Activated CD4-positive, CD25-positive, alpha-beta regulatory T cell treated with anti-CD3 and anti-CD28 coated beads, Interleukin-2, amount 50 U/mL, for 24 hours (primary cell): Measurements from ENCODE around the gene ANO2.
"Not testable (repeated sequence)": the region's sequence is repeated elsewhere in the genome, so short reads cannot be mapped to it uniquely, and the experiment has no call there.

ENCODE experiments used
- ATAC-seq, 2 donors: fragments of 150-1000 bp; cut with Tn5 transposase; one replicate each; pipeline ENCODE4 v1.10.0; 2021; ENCODE audit warnings: mild to moderate bottlenecking in 1 of 2, moderate library complexity in 1 of 2

Gene ANO2

GRCh38 chr12:5884866-5885265 lies 60.2 kb downstream of the ANO2 start:
- no peak for ATAC-seq

DNA sequence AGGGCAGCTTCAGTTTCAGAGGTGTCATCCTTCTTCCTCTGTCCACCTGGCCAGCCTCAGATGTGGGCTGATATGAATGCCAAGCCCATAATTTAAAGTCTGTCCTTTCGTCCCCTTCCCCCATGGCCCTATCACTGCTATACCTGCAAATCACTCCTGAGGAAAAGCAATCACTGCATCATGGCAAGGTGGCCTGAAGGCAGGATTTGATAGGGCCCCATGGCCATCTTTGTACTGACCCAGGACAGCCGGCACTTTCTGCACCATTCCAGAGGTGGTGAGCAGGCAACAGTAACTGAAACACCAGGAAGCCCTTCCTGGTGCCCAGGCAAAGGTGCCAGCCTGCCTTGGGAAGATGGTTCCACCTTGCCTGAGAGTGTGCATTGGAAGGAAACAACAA lies 60.8 kb downstream of the ANO2 start:
- no peak for ATAC-seq

GRCh38 chr12:5882511-5883190 lies 62.4 kb downstream of the ANO2 start:
- no peak for ATAC-seq

GRCh38 chr12:5881666-5882065 lies 63.4 kb downstream of the ANO2 start:
- ATAC-seq: no peak

GRCh38 chr12:5881101-5881606 lies 63.9 kb downstream of the ANO2 start:
- ATAC-seq: no peak

- ATAC-seq: no peak
Observed at GRCh38 chr12:5875851-5876250, 69.2 kb downstream of the ANO2 start.

DNA sequence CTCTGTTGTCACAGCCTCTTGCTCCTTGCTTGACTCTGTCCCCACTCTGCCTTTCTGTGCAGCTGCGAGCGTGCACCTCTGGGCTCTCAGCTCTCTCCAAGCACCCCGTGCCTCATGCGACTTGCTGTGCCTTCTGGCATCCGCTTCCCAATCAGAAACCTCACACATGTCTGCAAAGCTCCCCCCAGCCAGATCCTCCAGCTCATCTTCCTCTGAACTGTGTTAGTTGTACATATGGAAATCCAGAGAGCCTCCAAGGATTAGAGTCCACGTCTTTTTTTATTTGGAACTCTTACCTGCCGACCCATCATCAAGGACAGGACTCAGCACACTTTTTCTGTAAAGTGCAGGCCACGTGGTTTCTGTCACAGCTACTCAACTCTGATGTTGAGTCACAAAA lies 70.5 kb downstream of the ANO2 start:
- no peak for ATAC-seq

GRCh38 chr12:5873281-5873919 lies 71.7 kb downstream of the ANO2 start:
- ATAC-seq: no peak

DNA sequence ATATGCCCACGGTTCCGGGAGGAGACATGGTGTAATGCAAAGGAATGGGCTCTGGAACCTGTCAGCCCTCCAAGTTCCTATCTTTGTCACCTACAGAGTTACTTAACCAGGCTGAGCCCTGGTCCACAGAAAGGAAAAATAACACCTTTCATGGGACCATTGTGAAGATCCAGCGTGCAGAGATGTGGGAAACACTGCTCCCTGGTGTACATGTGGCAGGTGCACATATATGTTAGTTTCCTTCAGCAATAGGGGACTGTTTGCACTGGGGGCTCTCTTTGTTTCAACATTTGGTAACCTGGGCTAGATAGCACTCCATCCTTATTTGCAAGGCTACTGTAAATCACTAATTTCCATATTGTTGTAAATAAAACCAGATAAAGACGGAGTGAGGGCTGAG lies 72.3 kb downstream of the ANO2 start:
- ATAC-seq: no peak

DNA sequence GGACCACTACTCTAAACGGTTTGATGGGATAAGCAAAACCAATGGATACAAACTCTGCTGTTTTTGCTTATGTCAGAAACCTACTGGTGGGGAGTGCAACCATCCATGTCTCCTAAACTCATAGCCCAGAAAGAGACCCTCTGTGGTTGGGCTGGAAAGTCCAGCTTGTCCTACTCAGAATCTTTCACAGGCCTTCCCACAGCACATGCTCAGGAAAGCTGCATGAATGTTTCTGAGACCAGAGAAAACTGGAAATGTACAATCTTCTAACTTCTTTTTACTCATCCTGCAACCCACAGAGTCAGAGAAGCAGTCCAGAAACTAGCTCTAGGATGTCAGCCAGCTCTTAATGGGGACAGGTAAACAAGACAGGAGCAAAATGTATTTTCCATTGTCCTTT lies 73.3 kb downstream of the ANO2 start:
- no peak for ATAC-seq

GRCh38 chr12:5870183-5870582 lies 74.9 kb downstream of the ANO2 start:
- ATAC-seq: no peak

DNA sequence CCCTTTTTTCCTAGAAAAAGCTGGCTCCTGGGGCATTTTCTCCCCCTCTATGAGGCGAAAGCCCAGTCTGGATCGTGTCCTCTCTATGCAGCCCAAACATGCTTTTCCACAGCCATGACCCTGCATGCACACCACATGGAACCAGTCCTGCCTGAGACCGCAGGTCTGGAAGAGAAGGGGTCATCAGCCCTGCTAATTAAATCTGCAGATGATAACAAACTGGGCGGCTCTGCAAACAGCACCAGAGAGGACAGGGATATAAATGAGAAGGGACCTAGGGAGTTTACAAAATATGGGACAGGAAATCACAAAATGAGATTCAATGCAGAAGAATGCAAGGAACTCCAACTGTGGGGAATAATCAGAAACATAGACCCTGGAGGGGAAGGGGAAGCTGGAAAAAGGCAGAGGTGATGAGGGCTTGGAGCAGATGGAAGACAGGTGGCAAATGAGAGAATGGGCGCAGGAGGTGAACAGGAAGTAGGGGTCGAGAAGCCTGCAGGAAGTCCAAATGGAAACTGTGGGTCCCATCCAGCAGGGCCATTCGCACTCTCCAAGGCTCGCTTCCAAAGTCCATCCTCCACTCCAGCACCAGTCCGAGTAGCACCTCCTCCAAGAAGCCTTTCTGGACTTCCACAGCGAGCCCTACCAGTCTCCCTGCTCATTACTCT lies 76.3 kb downstream of the ANO2 start:
- ATAC-seq: no peak

- no peak for ATAC-seq
Observed at GRCh38 chr12:5865397-5865796, 79.7 kb downstream of the ANO2 start.

- no peak for ATAC-seq
Observed at GRCh38 chr12:5864972-5865371, 80.1 kb downstream of the ANO2 start.

DNA sequence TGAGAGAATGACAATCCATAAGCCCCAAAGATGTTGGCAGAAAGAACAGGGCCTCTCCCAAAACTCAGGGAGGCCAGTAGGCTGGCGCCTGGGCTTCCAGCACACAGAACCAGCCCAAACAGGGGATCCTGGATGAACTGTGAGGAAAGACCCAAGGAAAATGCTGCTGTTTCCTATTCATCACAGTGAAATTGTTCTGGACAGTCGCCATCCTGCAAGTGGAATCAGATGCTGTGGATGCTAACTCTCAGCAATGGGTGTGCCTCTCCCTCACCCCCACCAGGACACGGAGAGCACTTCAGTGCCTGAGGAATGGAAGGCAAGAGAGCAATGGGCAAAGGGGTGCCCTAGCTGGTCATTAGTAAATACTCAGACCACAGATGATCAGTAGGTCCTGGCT lies 80.8 kb downstream of the ANO2 start:
- ATAC-seq: no peak

- no peak for ATAC-seq
Observed at GRCh38 chr12:5861416-5861815, 83.6 kb downstream of the ANO2 start.

DNA sequence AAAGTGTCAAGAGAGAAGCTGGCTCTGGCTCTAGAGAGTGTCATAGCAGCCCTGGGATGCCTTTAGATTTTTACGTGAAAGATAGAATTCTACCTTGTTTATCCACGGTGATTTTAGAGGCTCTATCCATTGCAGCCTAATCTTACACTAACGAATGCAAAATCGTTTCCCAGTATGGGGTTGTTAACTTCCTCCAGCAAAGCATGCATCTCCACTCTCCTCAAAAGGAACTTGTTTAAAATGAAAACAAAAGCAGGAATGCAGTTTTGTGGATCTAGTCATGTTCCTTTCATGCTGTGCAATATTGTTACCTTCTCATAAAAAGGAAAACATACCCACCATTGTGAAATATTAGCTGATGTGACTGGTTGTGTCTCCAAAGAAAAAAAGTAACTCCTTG lies 88.4 kb downstream of the ANO2 start:
- ATAC-seq: no peak

- no peak for ATAC-seq
Observed at GRCh38 chr12:5846950-5847349, 98.1 kb downstream of the ANO2 start.

- no peak for ATAC-seq
Observed at GRCh38 chr12:5840944-5841343, 104.1 kb downstream of the ANO2 start.

GRCh38 chr12:5830111-5830510 lies 114.9 kb downstream of the ANO2 start:
- ATAC-seq: no peak

DNA sequence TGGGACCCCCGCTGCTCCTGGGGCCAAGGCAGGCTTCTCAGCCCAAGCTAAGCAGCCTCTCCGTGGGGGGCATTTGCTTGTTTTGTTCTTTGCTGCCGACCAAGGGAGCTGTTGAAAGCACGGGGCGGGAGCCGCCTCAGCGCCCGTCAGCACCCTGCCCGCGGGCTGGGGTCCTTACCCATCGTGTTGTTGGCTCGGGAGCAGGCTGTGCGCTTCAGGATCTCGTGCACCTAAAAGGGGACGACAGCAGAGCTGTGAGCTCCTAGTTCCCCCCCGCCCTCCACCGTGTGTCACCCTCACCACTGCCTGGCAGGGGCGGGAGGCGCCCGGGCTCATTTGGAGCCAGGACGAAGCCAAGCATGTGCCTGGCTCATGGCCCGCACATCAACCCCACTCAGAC lies 117.5 kb downstream of the ANO2 start:
- ATAC-seq: no peak

- not testable (repeated sequence) for ATAC-seq
Observed at GRCh38 chr12:5825761-5826160, 119.3 kb downstream of the ANO2 start.

DNA sequence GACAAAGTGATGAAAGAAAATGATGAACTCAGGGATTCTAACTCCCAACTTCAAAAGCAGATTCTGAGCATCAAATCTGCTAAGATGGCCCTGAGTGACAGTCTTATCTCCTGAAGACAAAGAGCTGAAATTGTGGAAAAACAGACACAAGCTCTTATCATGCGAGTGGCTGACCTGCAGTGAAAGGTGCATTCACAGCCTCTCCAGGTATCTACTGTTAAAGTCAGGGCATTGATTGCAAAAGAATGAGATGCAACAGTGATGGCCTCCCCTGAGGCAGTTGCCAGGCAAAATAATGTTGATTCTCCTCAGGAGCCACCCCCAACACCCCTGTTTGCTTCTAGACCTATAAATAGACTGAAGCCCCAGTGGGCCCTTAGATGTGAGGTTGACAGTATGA lies 126.2 kb downstream of the ANO2 start:
- ATAC-seq: not testable (repeated sequence)

DNA sequence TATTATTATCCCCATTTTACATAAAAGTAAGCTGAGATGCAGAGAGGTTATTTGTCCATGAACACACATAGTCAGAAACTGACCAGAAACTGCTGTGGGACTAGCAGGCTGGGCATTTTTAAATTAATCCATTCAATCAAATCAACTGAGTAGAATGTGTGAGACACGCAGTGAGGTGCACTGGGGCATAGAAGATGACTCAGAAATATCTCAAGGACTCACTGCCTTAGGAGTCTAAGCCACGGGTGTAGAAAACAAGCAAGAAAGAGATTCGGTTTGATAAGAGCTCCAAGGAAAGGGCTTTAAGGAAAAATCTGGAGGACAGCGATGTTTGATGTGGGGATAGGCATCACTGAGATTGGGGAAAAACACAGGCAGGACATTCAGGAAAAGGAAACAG lies 127.8 kb downstream of the ANO2 start:
- ATAC-seq: no peak
